Colon (tissue), 2 donors: ENCODE results near the gene AP1AR.

ENCODE experiments used
- FAIRE-seq: peaks from 2 replicates; lab custom pipeline; 2012; peaks lifted over from hg19 to GRCh38; lab: Jason Lieb, UNC
- donor health status: control.
- donor health status: control.

The AP1AR gene

DNA sequence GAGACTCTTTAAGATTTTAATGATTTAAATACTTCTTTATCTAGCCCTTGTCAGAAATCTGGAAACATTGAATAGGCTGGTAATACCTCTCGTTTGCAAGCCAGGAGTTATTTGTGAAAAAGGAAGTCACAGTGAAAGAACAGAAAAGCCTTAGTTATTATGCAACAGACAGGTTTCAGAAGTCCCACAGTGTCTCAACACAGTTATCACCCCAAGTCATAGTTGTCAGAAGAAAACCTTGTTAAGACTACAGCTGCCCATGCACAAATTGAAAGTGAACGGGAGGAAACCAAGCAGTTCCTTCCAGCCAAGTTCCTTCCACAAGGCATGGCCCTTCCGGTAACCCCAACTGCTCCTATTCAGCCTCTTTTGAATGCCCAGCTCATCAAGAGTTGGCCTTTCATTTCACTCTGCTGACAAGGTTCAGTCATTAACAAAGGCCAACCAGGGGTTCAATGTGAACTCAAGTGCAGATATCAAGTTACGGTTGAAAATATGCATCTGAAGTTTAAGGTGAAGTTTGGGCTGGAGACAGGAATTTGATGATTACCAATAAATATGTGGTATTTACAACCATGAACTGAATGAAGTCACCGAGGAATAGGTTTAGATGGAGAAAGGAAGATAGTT is 81.1 kb downstream of the AP1AR start:
- FAIRE-seq, result no peak

DNA sequence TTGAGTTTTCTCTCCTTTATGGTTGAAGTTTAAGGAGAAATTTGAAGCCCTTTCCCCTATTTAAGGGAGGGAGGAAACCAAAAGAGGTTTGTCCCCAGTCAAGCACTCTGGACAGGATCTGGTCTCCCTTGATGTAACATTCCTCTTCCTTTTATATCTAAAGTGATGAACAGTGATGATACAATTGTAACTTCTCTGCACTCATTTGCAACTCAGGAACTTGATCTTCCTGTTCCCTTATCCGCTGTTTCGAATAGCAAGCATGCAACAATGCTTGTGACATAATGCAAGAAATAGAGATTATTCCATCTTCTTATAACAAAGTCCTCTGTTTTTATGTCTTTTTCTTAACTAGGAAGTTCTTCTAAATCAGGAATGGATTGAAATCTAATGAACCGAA is 83.9 kb downstream of the AP1AR start:
- FAIRE-seq, result no peak

DNA sequence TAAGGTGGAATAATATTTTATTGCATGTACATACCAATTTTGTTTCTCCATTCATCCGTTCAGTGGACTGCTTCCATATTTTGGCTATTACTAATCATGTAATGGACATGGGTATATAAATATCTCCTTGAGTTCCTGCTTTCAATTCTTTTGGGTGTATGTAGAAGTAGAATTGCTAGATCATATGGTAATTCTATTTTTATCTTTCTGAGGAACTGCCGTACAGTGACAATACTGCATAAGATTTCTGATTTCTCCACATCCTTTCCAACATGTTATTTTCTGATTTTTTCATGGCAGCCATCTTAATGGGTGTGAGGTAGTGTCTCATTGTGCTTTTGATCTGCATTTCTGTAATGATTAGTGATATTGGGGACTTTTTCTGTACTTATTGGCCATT is 84.8 kb downstream of the AP1AR start:
- no peak for FAIRE-seq

DNA sequence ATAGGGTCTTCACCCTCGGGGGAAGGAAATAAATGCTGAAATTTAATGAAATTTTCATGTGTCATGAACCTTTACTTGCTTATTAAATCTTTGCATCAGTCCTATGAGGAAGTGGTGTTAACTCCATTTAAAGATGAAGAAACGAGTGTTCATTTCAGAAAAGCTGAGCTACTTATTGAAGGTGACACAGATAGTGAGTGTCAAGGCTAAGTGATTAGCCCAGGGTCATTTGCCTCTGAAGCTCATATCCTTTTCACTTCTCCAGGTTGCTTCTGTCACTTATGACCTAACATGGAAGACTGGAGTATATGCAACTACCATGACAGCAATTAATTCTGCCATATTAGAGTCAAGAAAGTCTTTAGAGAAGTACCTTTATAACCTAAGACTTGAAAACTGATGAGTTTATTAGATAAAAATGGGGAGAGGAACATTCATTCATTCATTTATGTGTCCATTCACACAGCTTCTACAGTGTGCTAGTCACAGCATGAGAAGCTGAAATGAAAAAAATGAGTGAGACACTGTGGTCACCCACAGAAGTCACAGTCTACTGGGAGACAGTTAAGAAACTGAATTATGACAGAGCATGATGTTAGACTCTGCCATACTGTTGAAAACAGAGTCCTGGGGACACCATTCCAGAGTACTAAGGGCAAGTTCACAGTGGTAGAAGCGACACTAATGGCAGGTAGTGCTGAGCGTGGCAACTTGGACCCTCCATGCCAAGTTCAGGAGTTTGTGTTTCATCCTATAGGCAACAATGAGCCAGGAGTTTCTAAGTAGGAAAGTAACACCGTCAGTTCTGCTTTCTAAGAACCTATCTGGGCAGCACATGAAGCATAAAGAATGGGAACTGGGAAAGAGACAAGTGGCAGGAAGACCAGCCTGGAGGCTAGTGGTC is 86.9 kb downstream of the AP1AR start:
- FAIRE-seq, result no peak
